HEK293 (cell line): ENCODE results near the gene CACNB3.

Experiments
- AEBP2 ChIP-seq: fragments of 450-650 bp; formaldehyde crosslinking; IDR thresholded peaks from 2 replicates; pipeline ENCODE4 v1.5.1; 2016; ENCODE audit warnings: missing biosample characterization, missing genetic modification characterization, borderline replicate concordance
- BCL6B ChIP-seq: fragments of 450-650 bp; formaldehyde crosslinking; IDR thresholded peaks from 2 replicates; pipeline ENCODE4 v1.5.1; 2017; ENCODE audit warnings: missing biosample characterization, missing genetic modification characterization
- CTCF ChIP-seq: fragments of 450-650 bp; formaldehyde crosslinking; IDR thresholded peaks from 2 replicates; pipeline ENCODE4 v1.5.1; 2016; ENCODE audit warnings: missing biosample characterization, missing genetic modification characterization
- GLIS1 ChIP-seq: fragments of 450-650 bp; formaldehyde crosslinking; IDR thresholded peaks from 2 replicates; pipeline ENCODE4 v1.5.1; 2016; ENCODE audit warnings: missing biosample characterization, missing genetic modification characterization
- GLIS2 ChIP-seq: fragments of 450-650 bp; formaldehyde crosslinking; IDR thresholded peaks from 2 replicates; pipeline ENCODE4 v1.5.1; 2016; ENCODE audit warnings: missing biosample characterization, missing genetic modification characterization
- KLF8 ChIP-seq: fragments of 450-650 bp; formaldehyde crosslinking; IDR thresholded peaks from 2 replicates; pipeline ENCODE4 v1.5.1; 2016; ENCODE audit warnings: missing biosample characterization, missing genetic modification characterization
- REST ChIP-seq: fragments of 450-650 bp; formaldehyde crosslinking; IDR thresholded peaks from 2 replicates; pipeline ENCODE4 v1.5.1; 2016; ENCODE audit warnings: missing biosample characterization, missing genetic modification characterization
- SCRT2 ChIP-seq: fragments of 450-650 bp; formaldehyde crosslinking; IDR thresholded peaks from 2 replicates; pipeline ENCODE4 v1.5.1; 2016; ENCODE audit warnings: missing biosample characterization, missing genetic modification characterization
- SP3 ChIP-seq: fragments of 450-650 bp; formaldehyde crosslinking; IDR thresholded peaks from 2 replicates; pipeline ENCODE4 v1.5.1; 2016; ENCODE audit warnings: missing biosample characterization, missing genetic modification characterization
- TCF7L2 ChIP-seq: IDR thresholded peaks from 2 replicates; pipeline ENCODE4 v1.6.1; 2011; ENCODE audit warnings: low read depth, mild to moderate bottlenecking, inconsistent platforms, low read length, moderate library complexity, borderline replicate concordance
- ZEB2 ChIP-seq: fragments of 450-650 bp; formaldehyde crosslinking; IDR thresholded peaks from 2 replicates; pipeline ENCODE4 v1.5.1; 2016; ENCODE audit warnings: missing biosample characterization, missing genetic modification characterization
- ZFP41 ChIP-seq: fragments of 450-650 bp; formaldehyde crosslinking; IDR thresholded peaks from 2 replicates; pipeline ENCODE4 v1.5.1; 2016; ENCODE audit warnings: missing biosample characterization, missing genetic modification characterization, borderline replicate concordance
- ZNF148 ChIP-seq: fragments of 450-650 bp; formaldehyde crosslinking; IDR thresholded peaks from 2 replicates; pipeline ENCODE4 v1.5.0; 2017; ENCODE audit warnings: missing biosample characterization, missing genetic modification characterization, borderline replicate concordance
- ZNF223 ChIP-seq: fragments of 450-650 bp; formaldehyde crosslinking; IDR thresholded peaks from 2 replicates; pipeline ENCODE4 v1.5.1; 2016; ENCODE audit warnings: missing biosample characterization, missing genetic modification characterization
- ZNF239 ChIP-seq: fragments of 450-650 bp; formaldehyde crosslinking; IDR thresholded peaks from 2 replicates; pipeline ENCODE4 v1.5.1; 2016; ENCODE audit warnings: missing biosample characterization, missing genetic modification characterization
- ZNF26 ChIP-seq: fragments of 450-650 bp; formaldehyde crosslinking; IDR thresholded peaks from 2 replicates; pipeline ENCODE4 v1.5.1; 2016; ENCODE audit warnings: missing biosample characterization, missing genetic modification characterization
- ZNF341 ChIP-seq: fragments of 450-650 bp; formaldehyde crosslinking; IDR thresholded peaks from 2 replicates; pipeline ENCODE4; 2016; ENCODE audit warnings: low read depth, missing biosample characterization, missing genetic modification characterization
- ZNF354C ChIP-seq: fragments of 450-650 bp; formaldehyde crosslinking; IDR thresholded peaks from 2 replicates; pipeline ENCODE4 v1.5.1; 2016; ENCODE audit warnings: missing biosample characterization, missing genetic modification characterization, low read depth, borderline replicate concordance
- ZNF416 ChIP-seq: fragments of 450-650 bp; formaldehyde crosslinking; IDR thresholded peaks from 2 replicates; pipeline ENCODE4 v1.5.1; 2016; ENCODE audit warnings: missing biosample characterization, missing genetic modification characterization
- ZNF473 ChIP-seq: fragments of 450-650 bp; formaldehyde crosslinking; IDR thresholded peaks from 2 replicates; pipeline ENCODE4 v1.5.1; 2017; ENCODE audit warnings: missing biosample characterization, missing genetic modification characterization
- ZNF530 ChIP-seq: fragments of 450-650 bp; formaldehyde crosslinking; IDR thresholded peaks from 2 replicates; pipeline ENCODE4 v1.5.1; 2016; ENCODE audit warnings: low read depth, missing biosample characterization, missing genetic modification characterization
- ZNF626 ChIP-seq: fragments of 450-650 bp; sonication (Bioruptor Pico); formaldehyde crosslinking; IDR thresholded peaks from 2 replicates; pipeline ENCODE4 v1.5.1; 2018; ENCODE audit warnings: missing biosample characterization, missing genetic modification characterization, inconsistent platforms
- ZNF658 ChIP-seq: fragments of 450-650 bp; formaldehyde crosslinking; IDR thresholded peaks from 2 replicates; pipeline ENCODE4; 2016; ENCODE audit warnings: missing biosample characterization, missing genetic modification characterization
- ZNF677 ChIP-seq: fragments of 450-650 bp; IDR thresholded peaks from 2 replicates; pipeline ENCODE4 v1.5.0; 2018; ENCODE audit warnings: missing biosample characterization, mild to moderate bottlenecking, missing genetic modification characterization, moderate library complexity
- ZNF76 ChIP-seq: fragments of 450-650 bp; formaldehyde crosslinking; IDR thresholded peaks from 2 replicates; pipeline ENCODE4; 2016; ENCODE audit warnings: low read depth, missing biosample characterization, missing genetic modification characterization, borderline replicate concordance
- ZNF830 ChIP-seq: fragments of 450-650 bp; IDR thresholded peaks from 2 replicates; pipeline ENCODE4 v1.5.0; 2018; ENCODE audit warnings: missing biosample characterization, missing genetic modification characterization, low read depth, mild to moderate bottlenecking, moderate library complexity
- ZSCAN30 ChIP-seq: fragments of 450-650 bp; IDR thresholded peaks from 2 replicates; pipeline ENCODE4 v1.5.1; 2018; ENCODE audit warnings: missing biosample characterization, mild to moderate bottlenecking, missing genetic modification characterization, moderate library complexity

CACNB3 gene

GRCh38 chr12:48814262-48815125 is 3.8 kb upstream of the CACNB3 start (continued):
- peak; percentile 99 for TF ChIP-seq CTCF
- no peak for TF ChIP-seq ZNF473 (tag by site-specific recombination)
- peak; percentile 51; the same call in 1 of the 2 replicates for TF ChIP-seq GLIS1
- TF ChIP-seq ZNF239 (tag by site-specific recombination) = no peak
- peak; percentile 94 for TF ChIP-seq ZSCAN30 (tag by site-specific recombination)
- TF ChIP-seq ZNF658 (tag by site-specific recombination) = 0 out of 2 replicates have a peak, but pooled peaks have one; percentile 39
- no peak for TF ChIP-seq SCRT2 (tag by site-specific recombination)
- no peak for TF ChIP-seq BCL6B (tag by site-specific recombination)
- TF ChIP-seq ZNF76 (tag by site-specific recombination) = peak; percentile 46; the same call in 1 of the 2 replicates
- no peak for TF ChIP-seq ZNF354C (tag by site-specific recombination)
- no peak for TF ChIP-seq ZNF626 (tag by site-specific recombination)
- TF ChIP-seq ZNF830 (tag by site-specific recombination) = no peak
- no peak for TF ChIP-seq ZNF26
- TF ChIP-seq ZNF223 (tag by site-specific recombination) = no peak
- TF ChIP-seq ZNF530 (tag by site-specific recombination) = no peak
- no peak for TF ChIP-seq ZNF341 (tag by site-specific recombination)
- TF ChIP-seq REST (tag by site-specific recombination) = no peak
- no peak for TF ChIP-seq TCF7L2
- no peak for TF ChIP-seq SP3 (tag by site-specific recombination)
- no peak for TF ChIP-seq ZFP41 (tag by site-specific recombination)
- TF ChIP-seq ZNF416 (tag by site-specific recombination) = no peak
- TF ChIP-seq ZEB2 (tag by site-specific recombination) = peak; percentile 52
- no peak for TF ChIP-seq AEBP2
- TF ChIP-seq GLIS2 (tag by site-specific recombination) = peak; percentile 88
- no peak for TF ChIP-seq ZNF148 (tag by site-specific recombination)
- TF ChIP-seq ZNF677 (tag by site-specific recombination) = peak; percentile 16; the same call in 1 of the 2 replicates
- TF ChIP-seq KLF8 (tag by site-specific recombination) = peak; percentile 87
